Smooth muscle cell (in vitro differentiated cells): Measurements from ENCODE around the gene SMC3. TPM values are rescaled to one million over a fixed set of nuclear protein-coding genes. Genes with fewer than 3 reads are reported as not detected.

Source experiments
- DNase-seq: peaks from one replicate; lab custom pipeline; 2025; ENCODE audit not compliant: unreplicated experiment; lab: John Stamatoyannopoulos, UW
- H2AFZ ChIP-seq: fragments of 200-600 bp; sonication (generic); 2 replicates; pipeline ENCODE4 v1.6.0; 2016; ENCODE audit warnings: antibody characterized with exemption, low read depth, mild to moderate bottlenecking
- H3F3A ChIP-seq: fragments of 200-600 bp; sonication (generic); 2 replicates; pipeline ENCODE4 v1.6.0; 2017; ENCODE audit warnings: antibody characterized with exemption, low read depth
- H3K27ac ChIP-seq: fragments of 200-600 bp; sonication (generic); 2 replicates; pipeline ENCODE4 v1.5.1; 2016; ENCODE audit warnings: low read depth, mild to moderate bottlenecking
- H3K27me3 ChIP-seq: fragments of 200-600 bp; sonication (generic); 2 replicates; pipeline ENCODE4 v1.6.1; 2016; ENCODE audit warnings: low read depth, mild to moderate bottlenecking
- H3K36me3 ChIP-seq: fragments of 200-600 bp; sonication (generic); 2 replicates; pipeline ENCODE4 v1.5.1; 2016; ENCODE audit warnings: low read depth
- H3K4me1 ChIP-seq: fragments of 200-600 bp; sonication (generic); 2 replicates; pipeline ENCODE4 v1.5.1; 2016; ENCODE audit warnings: low read depth
- H3K4me2 ChIP-seq: fragments of 200-600 bp; sonication (generic); 2 replicates; pipeline ENCODE4 v1.6.0; 2016; ENCODE audit warnings: mild to moderate bottlenecking
- H3K4me3 ChIP-seq: fragments of 200-600 bp; sonication (generic); 2 replicates; pipeline ENCODE4 v1.5.1; 2016; ENCODE audit warnings: mild to moderate bottlenecking
- H3K79me2 ChIP-seq: fragments of 200-600 bp; sonication (generic); 2 replicates; pipeline ENCODE4 v1.6.0; 2016; ENCODE audit warnings: low read depth, mild to moderate bottlenecking
- H3K9ac ChIP-seq: fragments of 200-600 bp; sonication (generic); 2 replicates; pipeline ENCODE4 v1.6.0; 2016; ENCODE audit warnings: low read depth
- H3K9me3 ChIP-seq: fragments of 200-600 bp; sonication (generic); replicated peaks from 2 replicates; pipeline ENCODE4 v1.5.1; 2016; ENCODE audit warnings: low read depth
- H4K20me1 ChIP-seq: fragments of 200-600 bp; sonication (generic); 2 replicates; pipeline ENCODE4 v1.6.0; 2016; ENCODE audit warnings: low read depth
- CTCF ChIP-seq: fragments of 200-600 bp; sonication (generic); IDR thresholded peaks from 2 replicates; pipeline ENCODE4 v1.5.1; 2017; ENCODE audit warnings: borderline replicate concordance, mild to moderate bottlenecking, antibody characterized with exemption; ENCODE audit not compliant: insufficient read depth, poor library complexity, severe bottlenecking
- WGBS: methylation state at CpG from one replicate; pipeline ENCODE4 v1.1.7; 2016; ENCODE audit warnings: low lambda C conversion rate; 5-methylcytosine and 5-hydroxymethylcytosine counted together
- polyA plus RNA-seq: library from polyadenylated mRNA; unstranded; fragments of >200 nt; fragmentation: Nextera tagmentation; extraction: Ambion mirVana; gene quantifications from 2 replicates; pipeline ENCODE4 v1.2.1, GENCODE V29; 2016
- total RNA-seq: library from RNA; depleted of rRNA; stranded (reverse); fragments of >200 nt; gene quantifications from 2 replicates; pipeline ENCODE4 v1.2.3, GENCODE V29; 2014

SMC3 gene
- total and polyA plus RNA-seq, 2 experiments from 2014 or later = 24.4 to 31.0 TPM

GRCh38 chr10:110534571-110534970 lies 32.9 kb upstream of the SMC3 start:
- Histone ChIP-seq H4K20me1 (no peaks in the 10 kb centered on the region), H3K4me2 (no peak overlapping the region), H3K4me1 (peaks cover 10% of the 10 kb centered on the region), H2AFZ (no peak overlapping the region), H3K27me3 (no peaks in the 10 kb centered on the region), H3K36me3 (no peaks in the 10 kb centered on the region), H3K9ac (no peak overlapping the region), H3K9me3 (no peaks in the 10 kb centered on the region), H3K4me3 (no peak overlapping the region), H3F3A (peaks cover 5% of the 10 kb centered on the region), H3K27ac (no peak overlapping the region), H3K79me2 (no peaks in the 10 kb centered on the region)
- no peak for DNase-seq
- TF ChIP-seq CTCF = no peak
- WGBS = 83% methylated on average over 2 of the region's 2 CpGs

- peak overlapping the region; percentile 64 for H3K4me2 ChIP-seq
- H3K79me2 ChIP-seq = no peaks in the 10 kb centered on the region
- 40% methylated on average over 12 of the region's 12 CpGs for WGBS
- no peaks in the 10 kb centered on the region for H4K20me1 ChIP-seq
- peak overlapping the region; percentile 17 for H3K27ac ChIP-seq
- H3K4me3 ChIP-seq = no peak overlapping the region
- no peak overlapping the region for H2AFZ ChIP-seq
- H3K9ac ChIP-seq = no peak overlapping the region
- no peak for DNase-seq
- H3K9me3 ChIP-seq = no peaks in the 10 kb centered on the region
- no peaks in the 10 kb centered on the region for H3K27me3 ChIP-seq
- H3K36me3 ChIP-seq = no peaks in the 10 kb centered on the region
- TF ChIP-seq CTCF = peak; percentile 28
- peaks cover 2% of the 10 kb centered on the region for H3F3A ChIP-seq
- peaks cover 8% of the 10 kb centered on the region for H3K4me1 ChIP-seq
Measured at GRCh38 chr10:110535958-110536891, 31.3 kb upstream of the SMC3 start.

- TF ChIP-seq CTCF = no peak
- no peak for DNase-seq
- WGBS = 89% methylated on average over 4 of the region's 4 CpGs
Measured at GRCh38 chr10:110539091-110539490, 28.4 kb upstream of the SMC3 start.

More at GRCh38 chr10:110539091-110539490, 28.4 kb upstream of the SMC3 start:
- H3K4me3 ChIP-seq = no peak overlapping the region
- no peaks in the 10 kb centered on the region for H4K20me1 ChIP-seq
- H3K4me2 ChIP-seq = no peak overlapping the region
- no peak overlapping the region for H3K27ac ChIP-seq
- no peaks in the 10 kb centered on the region for H3K9me3 ChIP-seq
- no peak overlapping the region for H3K9ac ChIP-seq
- H3K4me1 ChIP-seq = no peaks in the 10 kb centered on the region
- H2AFZ ChIP-seq = no peak overlapping the region
- no peaks in the 10 kb centered on the region for H3K27me3 ChIP-seq
- no peaks in the 10 kb centered on the region for H3F3A ChIP-seq
- H3K36me3 ChIP-seq = no peaks in the 10 kb centered on the region
- no peaks in the 10 kb centered on the region for H3K79me2 ChIP-seq
